ENCODE results near the gene NRXN3. TPM values are rescaled to one million over a fixed set of nuclear protein-coding genes. Genes with fewer than 3 reads are reported as not detected.

NRXN3 gene
- total RNA-seq, 1 donor = 2.5 TPM

DNA sequence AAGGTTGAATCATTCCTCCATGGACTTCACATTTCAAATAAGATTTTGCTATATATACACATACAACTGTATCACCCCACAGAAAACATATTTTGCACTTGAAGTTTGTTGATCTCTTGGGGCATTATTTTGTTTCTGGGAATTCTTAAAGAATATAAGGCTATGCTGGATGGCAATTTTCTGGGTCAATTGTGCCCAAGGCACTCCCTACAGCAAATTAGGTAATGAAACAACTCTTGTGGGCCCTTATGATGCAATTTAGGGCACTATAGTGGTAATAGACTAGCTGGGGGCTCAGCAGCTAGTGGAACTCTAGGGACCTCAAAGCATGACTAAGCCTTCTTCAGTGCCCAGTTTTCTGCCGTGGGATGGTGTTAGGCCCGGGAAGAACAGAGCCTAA lies 444.4 kb downstream of the NRXN3 start:
- DNase-seq (ENCODE audit: insufficient read length, low spot score, missing footprints) = no peak
- Histone ChIP-seq H3K79me2 (ENCODE audit: insufficient read depth, low read length) (no peaks in the 10 kb centered on the region), H3K27ac (ENCODE audit: low read depth, low read length) (no peak overlapping the region), H3K36me3 (ENCODE audit: insufficient read depth, low read length) (no peaks in the 10 kb centered on the region), H3K4me3 (ENCODE audit: insufficient read depth, low read length) (no peak overlapping the region), H2AFZ (ENCODE audit: low read length) (no peak overlapping the region), H4K20me1 (ENCODE audit: insufficient read depth, low read length) (no peaks in the 10 kb centered on the region), H3K4me2 (ENCODE audit: insufficient read depth, low read length) (no peak overlapping the region), H3K4me1 (ENCODE audit: insufficient read depth, low read length) (no peaks in the 10 kb centered on the region), H3K27me3 (ENCODE audit: insufficient read depth, low read length) (no peaks in the 10 kb centered on the region), H3K9me3 (ENCODE audit: low read depth, low read length) (no peaks in the 10 kb centered on the region)
- TF ChIP-seq, protein P1, sequence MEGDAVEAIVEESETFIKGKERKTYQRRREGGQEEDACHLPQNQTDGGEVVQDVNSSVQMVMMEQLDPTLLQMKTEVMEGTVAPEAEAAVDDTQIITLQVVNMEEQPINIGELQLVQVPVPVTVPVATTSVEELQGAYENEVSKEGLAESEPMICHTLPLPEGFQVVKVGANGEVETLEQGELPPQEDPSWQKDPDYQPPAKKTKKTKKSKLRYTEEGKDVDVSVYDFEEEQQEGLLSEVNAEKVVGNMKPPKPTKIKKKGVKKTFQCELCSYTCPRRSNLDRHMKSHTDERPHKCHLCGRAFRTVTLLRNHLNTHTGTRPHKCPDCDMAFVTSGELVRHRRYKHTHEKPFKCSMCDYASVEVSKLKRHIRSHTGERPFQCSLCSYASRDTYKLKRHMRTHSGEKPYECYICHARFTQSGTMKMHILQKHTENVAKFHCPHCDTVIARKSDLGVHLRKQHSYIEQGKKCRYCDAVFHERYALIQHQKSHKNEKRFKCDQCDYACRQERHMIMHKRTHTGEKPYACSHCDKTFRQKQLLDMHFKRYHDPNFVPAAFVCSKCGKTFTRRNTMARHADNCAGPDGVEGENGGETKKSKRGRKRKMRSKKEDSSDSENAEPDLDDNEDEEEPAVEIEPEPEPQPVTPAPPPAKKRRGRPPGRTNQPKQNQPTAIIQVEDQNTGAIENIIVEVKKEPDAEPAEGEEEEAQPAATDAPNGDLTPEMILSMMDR (IDR thresholded peaks at IDR 0.05; ENCODE audit: extremely low read depth, low read depth, low read length) = no peak

GRCh38 chr14:78617735-78618134 lies 447.6 kb downstream of the NRXN3 start:
- Histone ChIP-seq H3K27me3 (ENCODE audit: insufficient read depth, low read length) (peaks cover 2% of the 10 kb centered on the region), H3K36me3 (ENCODE audit: insufficient read depth, low read length) (no peaks in the 10 kb centered on the region), H3K27ac (ENCODE audit: low read depth, low read length) (no peak overlapping the region), H3K4me1 (ENCODE audit: insufficient read depth, low read length) (no peaks in the 10 kb centered on the region), H4K20me1 (ENCODE audit: insufficient read depth, low read length) (no peaks in the 10 kb centered on the region), H3K9me3 (ENCODE audit: low read depth, low read length) (no peaks in the 10 kb centered on the region), H3K4me3 (ENCODE audit: insufficient read depth, low read length) (no peak overlapping the region), H3K4me2 (ENCODE audit: insufficient read depth, low read length) (no peak overlapping the region), H2AFZ (ENCODE audit: low read length) (no peak overlapping the region), H3K79me2 (ENCODE audit: insufficient read depth, low read length) (no peaks in the 10 kb centered on the region)
- TF ChIP-seq, protein P1 (IDR thresholded peaks at IDR 0.05; ENCODE audit: extremely low read depth, low read depth, low read length) = no peak
- DNase-seq (ENCODE audit: insufficient read length, low spot score, missing footprints) = no peak

DNA sequence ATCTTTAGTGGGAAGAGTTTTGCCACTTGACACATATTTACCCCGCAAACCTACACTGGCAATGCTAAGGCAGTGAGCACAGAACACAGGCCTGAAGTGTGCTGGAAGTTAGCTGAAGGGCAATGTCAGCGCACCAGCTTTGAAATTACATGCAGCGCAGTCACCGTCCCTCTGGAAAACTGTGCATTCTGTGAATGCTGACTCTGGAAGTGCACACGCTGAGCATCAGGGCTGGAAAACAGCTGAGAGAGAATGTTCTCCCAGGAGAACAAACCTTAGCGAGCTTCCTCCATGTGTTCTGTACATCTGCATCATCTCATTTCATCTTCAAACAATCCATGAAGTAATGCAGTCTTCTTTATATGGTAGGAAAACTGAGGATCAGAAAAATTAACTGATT lies 448.2 kb downstream of the NRXN3 start:
- Histone ChIP-seq H3K36me3 (ENCODE audit: insufficient read depth, low read length) (no peaks in the 10 kb centered on the region), H3K27me3 (ENCODE audit: insufficient read depth, low read length) (peaks cover 2% of the 10 kb centered on the region), H3K27ac (ENCODE audit: low read depth, low read length) (no peak overlapping the region), H2AFZ (ENCODE audit: low read length) (no peak overlapping the region), H3K4me3 (ENCODE audit: insufficient read depth, low read length) (no peak overlapping the region), H4K20me1 (ENCODE audit: insufficient read depth, low read length) (no peaks in the 10 kb centered on the region), H3K4me1 (ENCODE audit: insufficient read depth, low read length) (no peaks in the 10 kb centered on the region), H3K9me3 (ENCODE audit: low read depth, low read length) (no peaks in the 10 kb centered on the region), H3K79me2 (ENCODE audit: insufficient read depth, low read length) (no peaks in the 10 kb centered on the region), H3K4me2 (ENCODE audit: insufficient read depth, low read length) (no peak overlapping the region)
- DNase-seq (ENCODE audit: insufficient read length, low spot score, missing footprints) = no peak
- TF ChIP-seq, protein P1 (IDR thresholded peaks at IDR 0.05; ENCODE audit: extremely low read depth, low read depth, low read length) = no peak

GRCh38 chr14:78627114-78627513 lies 456.9 kb downstream of the NRXN3 start:
- Histone ChIP-seq H4K20me1 (ENCODE audit: insufficient read depth, low read length) (no peaks in the 10 kb centered on the region), H3K4me2 (ENCODE audit: insufficient read depth, low read length) (no peak overlapping the region), H3K27me3 (ENCODE audit: insufficient read depth, low read length) (no peaks in the 10 kb centered on the region), H3K79me2 (ENCODE audit: insufficient read depth, low read length) (no peaks in the 10 kb centered on the region), H2AFZ (ENCODE audit: low read length) (no peak overlapping the region), H3K4me3 (ENCODE audit: insufficient read depth, low read length) (no peak overlapping the region), H3K27ac (ENCODE audit: low read depth, low read length) (no peak overlapping the region), H3K36me3 (ENCODE audit: insufficient read depth, low read length) (no peaks in the 10 kb centered on the region), H3K4me1 (ENCODE audit: insufficient read depth, low read length) (no peaks in the 10 kb centered on the region), H3K9me3 (ENCODE audit: low read depth, low read length) (no peaks in the 10 kb centered on the region)
- TF ChIP-seq, protein P1 (IDR thresholded peaks at IDR 0.05; ENCODE audit: extremely low read depth, low read depth, low read length) = no peak
- DNase-seq (ENCODE audit: insufficient read length, low spot score, missing footprints) = no peak

Measured in osteoblast (primary cell).